Activated B cell treated with CpG ODN at 0.5 μM for 24 hours (primary cell): ENCODE data around the gene SDHB. TPM values are rescaled to one million over a fixed set of nuclear protein-coding genes. Genes with fewer than 3 reads are reported as not detected.

ENCODE experiments used
- ATAC-seq: fragments of 200-7000 bp; cut with Tn5 transposase; one replicate; pipeline ENCODE4 v1.10.0; 2021; ENCODE audit warnings: low read depth, mild to moderate bottlenecking, moderate library complexity
- CTCF ChIA-PET: fragments of 350-600 bp; sonication (Branson Sonifier 250); formaldehyde crosslinking; loops from one replicate; lab custom pipeline; 2021; ENCODE audit warnings: antibody characterized with exemption; lab: Charles Lee
- POLR2A ChIA-PET: fragments of 350-600 bp; sonication (Branson Sonifier 250); formaldehyde crosslinking; loops from one replicate; lab custom pipeline; 2021; ENCODE audit warnings: antibody characterized with exemption; lab: Charles Lee
- DNase-seq: peaks from one replicate; pipeline ENCODE4 v3.0.0; 2022
- H3K27ac Mint-ChIP-seq: one replicate; pipeline ENCODE4 v1.8.0; 2020; ENCODE audit warnings: mixed read lengths
- H3K27me3 Mint-ChIP-seq: one replicate; pipeline ENCODE4 v1.8.0; 2021; ENCODE audit warnings: mixed read lengths
- H3K36me3 Mint-ChIP-seq: one replicate; pipeline ENCODE4 v1.8.0; 2021; ENCODE audit warnings: low read depth, mixed read lengths
- H3K4me1 Mint-ChIP-seq: one replicate; pipeline ENCODE4 v1.8.0; 2021; ENCODE audit warnings: mixed read lengths
- H3K4me3 Mint-ChIP-seq: one replicate; pipeline ENCODE4 v1.8.0; 2020; ENCODE audit warnings: mild to moderate bottlenecking, mixed read lengths
- H3K9me3 Mint-ChIP-seq: one replicate; pipeline ENCODE4 v1.8.0; 2020; ENCODE audit warnings: mixed read lengths
- CTCF ChIP-seq: fragments of 200-600 bp; IDR thresholded peaks from one replicate; pipeline ENCODE4 v1.8.0; 2022; ENCODE audit warnings: antibody characterized with exemption, mild to moderate bottlenecking
- intact Hi-C: fragments of 100-400 bp; cut with micrococcal nuclease; formaldehyde crosslinking; loops from one replicate; pipeline ENCODE4 v1.15.1; 2024
- total RNA-seq: library from RNA; stranded (reverse); gene quantifications from 2 replicates; pipeline ENCODE4 v1.2.3, GENCODE V29; 2022

Gene SDHB
- total RNA-seq, 1 donor from 2014 or later, result 70.7 TPM

DNA sequence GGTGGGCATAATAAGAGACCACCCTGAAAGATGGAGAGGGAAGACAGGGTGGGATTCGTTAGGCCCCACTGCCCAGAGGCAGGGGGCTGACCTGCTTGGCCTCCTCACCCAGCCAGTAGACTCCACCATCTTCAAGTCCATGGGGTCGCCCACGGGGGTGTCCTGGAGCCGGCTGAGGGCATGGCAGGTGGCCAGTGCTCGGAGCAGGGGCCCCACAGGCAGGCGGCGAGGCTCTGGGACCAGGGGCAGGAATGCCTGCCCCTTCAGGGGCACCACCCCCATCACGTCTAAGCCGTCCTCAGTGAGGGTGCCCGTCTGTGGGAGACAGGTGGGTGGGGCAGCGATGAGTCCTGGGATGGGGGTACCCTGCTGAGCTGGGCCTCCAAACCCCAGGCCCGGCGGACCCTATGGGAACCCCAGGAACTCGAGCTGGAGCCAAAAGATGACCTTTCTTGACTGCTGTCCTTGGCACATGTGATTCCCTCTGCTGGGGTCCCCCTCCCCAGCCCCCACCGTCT is 60.3 kb downstream of the SDHB start:
- H3K9me3 Mint-ChIP-seq, result no peaks in the 10 kb centered on the region
- TF ChIP-seq CTCF, result no peak
- CTCF ChIA-PET, result no interaction called here
- DNase-seq (no peak), ATAC-seq (no peak)
- H3K4me1 Mint-ChIP-seq, result no peaks in the 10 kb centered on the region
- H3K27ac Mint-ChIP-seq, result no peak overlapping the region
- no peak overlapping the region for H3K4me3 Mint-ChIP-seq
- intact Hi-C loops, result no loop called here
- H3K27me3 Mint-ChIP-seq, result no peaks in the 10 kb centered on the region
- peaks cover 41% of the 10 kb centered on the region for H3K36me3 Mint-ChIP-seq
- POLR2A ChIA-PET, result no interaction called here

DNA sequence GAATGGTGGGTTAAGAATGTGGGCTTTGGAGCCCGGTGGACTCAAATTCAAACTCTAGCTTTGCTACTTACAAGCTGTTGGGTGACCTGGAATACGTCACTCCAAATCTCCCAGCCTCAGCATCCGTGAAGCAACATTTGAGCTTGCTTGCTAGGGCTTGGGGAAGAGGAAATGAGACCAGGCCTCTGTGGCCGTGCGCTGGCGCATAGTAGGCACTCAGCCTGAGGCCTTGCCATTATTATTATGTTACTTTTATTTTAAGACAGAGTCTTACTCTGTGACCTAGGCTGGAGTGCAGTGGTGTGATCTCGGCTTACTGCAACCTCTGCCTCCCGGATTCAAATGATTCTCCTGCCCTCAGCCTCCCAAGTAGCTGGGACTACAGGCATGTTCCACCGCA is 61.2 kb downstream of the SDHB start:
- CTCF ChIA-PET, result no interaction called here
- intact Hi-C loops, result no loop called here
- H3K9me3 Mint-ChIP-seq, result no peaks in the 10 kb centered on the region
- peaks cover 39% of the 10 kb centered on the region for H3K36me3 Mint-ChIP-seq
- no peaks in the 10 kb centered on the region for H3K4me1 Mint-ChIP-seq
- DNase-seq (no peak), ATAC-seq (no peak)
- H3K27me3 Mint-ChIP-seq, result no peaks in the 10 kb centered on the region
- TF ChIP-seq CTCF, result no peak
- H3K27ac Mint-ChIP-seq, result no peak overlapping the region
- H3K4me3 Mint-ChIP-seq, result no peak overlapping the region
- POLR2A ChIA-PET, result no interaction called here

DNA sequence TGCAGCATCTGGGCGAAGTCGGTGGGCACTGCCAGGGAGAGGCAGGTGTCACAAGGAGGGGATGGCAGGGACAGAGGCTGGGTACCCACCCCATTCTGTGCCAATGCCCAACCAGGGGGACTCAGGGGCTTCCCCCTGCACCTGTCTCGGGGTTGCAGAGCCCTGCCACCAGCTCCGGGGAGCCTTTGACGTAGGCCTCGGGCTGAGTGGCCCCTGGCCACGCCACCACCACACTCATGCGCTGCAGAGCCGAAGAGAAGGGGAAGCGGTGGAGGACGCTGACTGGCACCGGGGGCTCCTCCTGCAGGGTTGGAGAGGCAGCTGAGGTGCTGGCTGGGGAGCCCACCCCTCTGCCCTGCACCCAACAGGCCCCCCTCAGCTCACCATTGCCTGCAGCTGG is 61.7 kb downstream of the SDHB start:
- Mint-ChIP-seq H3K9me3 (no peaks in the 10 kb centered on the region), H3K4me3 (no peak overlapping the region), H3K27me3 (no peaks in the 10 kb centered on the region), H3K36me3 (peaks cover 42% of the 10 kb centered on the region), H3K27ac (no peak overlapping the region), H3K4me1 (no peaks in the 10 kb centered on the region)
- intact Hi-C loops, result no loop called here
- POLR2A ChIA-PET, result no interaction called here
- no peak for TF ChIP-seq CTCF
- DNase-seq (no peak), ATAC-seq (no peak)
- CTCF ChIA-PET, result no interaction called here

DNA sequence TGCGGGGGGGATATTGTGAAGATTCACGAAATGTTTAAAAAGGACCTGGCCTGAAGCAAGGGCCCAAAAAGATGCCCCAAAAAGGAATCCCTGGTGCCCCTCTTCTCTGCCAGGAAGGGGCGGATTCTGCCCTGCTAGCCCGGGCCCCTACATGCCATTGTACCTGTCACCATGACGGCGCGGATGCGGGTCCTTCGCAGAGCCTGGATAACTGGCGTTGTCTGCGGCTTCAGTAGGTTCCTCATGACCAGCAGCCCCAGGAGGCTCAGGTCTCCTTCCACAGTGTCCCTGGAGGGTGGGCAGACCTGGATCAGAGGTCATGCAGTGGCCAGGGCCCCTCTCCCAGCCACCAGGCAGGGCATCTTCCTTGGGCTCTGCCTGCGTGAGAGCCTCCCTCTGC is 62.3 kb downstream of the SDHB start:
- H3K4me3 Mint-ChIP-seq, result no peak overlapping the region
- H3K27me3 Mint-ChIP-seq, result no peaks in the 10 kb centered on the region
- no peaks in the 10 kb centered on the region for H3K4me1 Mint-ChIP-seq
- POLR2A ChIA-PET, result no interaction called here
- no peak for TF ChIP-seq CTCF
- CTCF ChIA-PET, result no interaction called here
- H3K9me3 Mint-ChIP-seq, result no peaks in the 10 kb centered on the region
- peaks cover 42% of the 10 kb centered on the region for H3K36me3 Mint-ChIP-seq
- DNase-seq, result no peak
- no peak overlapping the region for H3K27ac Mint-ChIP-seq
- intact Hi-C loops, result no loop called here
- no peak for ATAC-seq

- Mint-ChIP-seq H3K9me3 (no peaks in the 10 kb centered on the region), H3K27ac (no peak overlapping the region), H3K4me3 (no peak overlapping the region), H3K27me3 (no peaks in the 10 kb centered on the region), H3K4me1 (no peaks in the 10 kb centered on the region), H3K36me3 (peaks cover 36% of the 10 kb centered on the region)
- ChIA-PET CTCF (no interaction called here), POLR2A (no interaction called here)
- DNase-seq (no peak), ATAC-seq (no peak)
- intact Hi-C loops, result no loop called here
- TF ChIP-seq CTCF, result no peak
Measured at GRCh38 chr1:16989676-16990391, 64.0 kb downstream of the SDHB start.
